GM13977 (cell line): Measurements from ENCODE around the gene CHSY1.

ENCODE experiments used
- DNase-seq: peaks from one replicate; pipeline ENCODE4 v3.0.0; 2012; ENCODE audit warnings: low spot score
- CTCF ChIP-seq: IDR thresholded peaks from 2 replicates; pipeline ENCODE4 v1.5.1; 2012; ENCODE audit warnings: mild to moderate bottlenecking, control low read depth; ENCODE audit not compliant: insufficient read depth; ENCODE audit errors: extremely low read depth, missing control alignments
- in situ Hi-C: fragments of 300-500 bp; cut with MboI; formaldehyde crosslinking; loops from one replicate; pipeline ENCODE4 v1.12.0; 2022; ENCODE audit warnings: low sequenced_read_pairs, low pct_unique_long_range_greater_than_20kb, mixed read lengths, inconsistent platforms; ENCODE audit not compliant: unreplicated experiment

Gene CHSY1

GRCh38 chr15:101251830-101252820 is at the start of gene CHSY1:
Gene CHSY1 (minus strand): TSS chr15:101252048. CDS start chr15:101251456, 592 bp downstream.
- peak; percentile 57 for TF ChIP-seq CTCF
- in situ Hi-C loops: loop anchor here (10.0 to 25.0 kb wide), 3 partner anchors 157 to 640 kb away; partner anchors contain the start of genes ASB7, LINS1 and LRRK1
- DNase-seq: peak; percentile 94

- in situ Hi-C loops: loop anchor here (5.0 to 10.0 kb wide), 2 partner anchors 198 to 346 kb away; no protein-coding TSS in a partner anchor
These were observed 44.9 kb upstream of the CHSY1 start for GRCh38 chr15:101296418-101297405.

GRCh38 chr15:101295607-101296161 is 43.8 kb upstream of the CHSY1 start:
- in situ Hi-C loops: loop anchor here (5.0 to 10.0 kb wide), 2 partner anchors 199 to 347 kb away; no protein-coding TSS in a partner anchor
- TF ChIP-seq CTCF: no peak
- no peak for DNase-seq

More at GRCh38 chr15:101296418-101297405, 44.9 kb upstream of the CHSY1 start:
- no peak for TF ChIP-seq CTCF
- DNase-seq: no peak

- TF ChIP-seq CTCF: no peak
- in situ Hi-C loops: loop anchor here (5.0 to 10.0 kb wide), 2 partner anchors 200 to 347 kb away; no protein-coding TSS in a partner anchor
- peak; percentile 97 for DNase-seq
These were observed 43.1 kb upstream of the CHSY1 start, which contains the start of gene SNRPA1 for GRCh38 chr15:101294731-101295606. Gene SNRPA1 (minus strand): TSS chr15:101295248. CDS start chr15:101295178, 70 bp downstream.

GRCh38 chr15:101293122-101293521 is 41.3 kb upstream of the CHSY1 start:
- in situ Hi-C loops: loop anchor here (10.0 kb wide), 1 partner anchor 202 kb away; no protein-coding TSS in a partner anchor
- no peak for TF ChIP-seq CTCF
- no peak for DNase-seq
